T-helper 1 cell treated with Interleukin-12 subunit alpha and Interleukin-12 subunit beta and Interleukin-4 antibody, amounts not matched to agents 30 μg/mL and 1 μg/mL, for 36 hours (primary cell): ENCODE measurements around the gene MAGI2.

ENCODE experiments used
- H3K27ac Mint-ChIP-seq: one replicate; pipeline ENCODE4 v1.8.0; 2021; ENCODE audit warnings: mild to moderate bottlenecking, mixed read lengths
- H3K27me3 Mint-ChIP-seq: one replicate; pipeline ENCODE4 v1.8.0; 2021; ENCODE audit warnings: low read depth, mixed read lengths
- H3K36me3 Mint-ChIP-seq: one replicate; pipeline ENCODE4 v1.8.0; 2021; ENCODE audit warnings: low read depth, mixed read lengths
- H3K4me1 Mint-ChIP-seq: one replicate; pipeline ENCODE4 v1.8.0; 2021; ENCODE audit warnings: low read depth, mixed read lengths
- H3K4me3 Mint-ChIP-seq: one replicate; pipeline ENCODE4 v1.8.0; 2021; ENCODE audit warnings: mild to moderate bottlenecking, moderate library complexity, mixed read lengths
- H3K9me3 Mint-ChIP-seq: one replicate; pipeline ENCODE4 v1.8.0; 2021; ENCODE audit warnings: mixed read lengths

Gene MAGI2

DNA sequence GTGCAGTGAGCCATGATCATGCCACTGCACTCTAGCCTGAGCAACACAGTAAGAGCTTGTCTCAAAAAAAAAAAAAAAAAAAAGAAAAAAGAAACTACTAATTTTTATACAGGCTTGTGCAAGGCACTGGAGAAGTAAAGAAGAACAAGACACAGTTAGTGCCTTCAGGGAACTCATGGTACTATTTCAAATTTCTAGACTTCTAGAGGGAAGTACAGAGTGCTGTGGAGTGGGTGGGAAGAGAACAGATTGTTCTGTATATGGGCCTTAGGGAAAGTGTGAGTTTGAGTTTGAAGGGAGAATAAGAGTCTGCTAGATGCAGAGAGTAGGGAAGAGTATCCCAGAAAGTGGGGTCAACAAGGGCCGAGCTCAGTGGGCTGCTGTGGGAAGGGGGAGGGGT lies 1420.1 kb downstream of the MAGI2 start:
- Mint-ChIP-seq H3K27me3 (peaks cover 31% of the 10 kb centered on the region), H3K4me1 (no peaks in the 10 kb centered on the region), H3K9me3 (no peaks in the 10 kb centered on the region), H3K36me3 (no peaks in the 10 kb centered on the region), H3K4me3 (no peak overlapping the region), H3K27ac (no peak overlapping the region)

DNA sequence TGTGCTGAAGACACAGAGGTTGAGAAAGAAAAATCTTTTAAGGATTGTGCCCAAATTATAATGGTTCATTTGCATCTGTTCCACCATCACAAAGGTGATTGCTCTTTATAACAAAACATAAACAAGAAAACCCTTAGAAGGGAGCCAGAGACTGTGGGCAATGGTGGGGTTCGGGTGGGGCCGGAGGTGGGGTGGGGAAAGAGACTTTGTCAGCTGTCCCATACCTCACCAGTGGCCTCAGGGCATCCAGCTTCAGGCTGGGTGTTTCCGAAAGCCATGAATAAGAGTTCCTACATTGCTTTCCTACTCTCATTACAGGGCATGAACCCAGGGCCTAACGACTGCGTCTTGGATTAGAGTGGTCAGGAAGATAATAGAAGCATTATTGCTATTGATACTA lies 1427.0 kb downstream of the MAGI2 start:
- no peaks in the 10 kb centered on the region for H3K36me3 Mint-ChIP-seq
- no peak overlapping the region for H3K27ac Mint-ChIP-seq
- no peak overlapping the region for H3K4me3 Mint-ChIP-seq
- H3K4me1 Mint-ChIP-seq, result no peaks in the 10 kb centered on the region
- H3K27me3 Mint-ChIP-seq, result peaks cover 8% of the 10 kb centered on the region
- H3K9me3 Mint-ChIP-seq, result no peaks in the 10 kb centered on the region

GRCh38 chr7:78024591-78024990 lies 1428.9 kb downstream of the MAGI2 start:
- Mint-ChIP-seq H3K4me3 (no peak overlapping the region), H3K27ac (no peak overlapping the region), H3K4me1 (peaks cover 5% of the 10 kb centered on the region), H3K9me3 (no peaks in the 10 kb centered on the region), H3K36me3 (peaks cover 2% of the 10 kb centered on the region), H3K27me3 (peaks cover 11% of the 10 kb centered on the region)

DNA sequence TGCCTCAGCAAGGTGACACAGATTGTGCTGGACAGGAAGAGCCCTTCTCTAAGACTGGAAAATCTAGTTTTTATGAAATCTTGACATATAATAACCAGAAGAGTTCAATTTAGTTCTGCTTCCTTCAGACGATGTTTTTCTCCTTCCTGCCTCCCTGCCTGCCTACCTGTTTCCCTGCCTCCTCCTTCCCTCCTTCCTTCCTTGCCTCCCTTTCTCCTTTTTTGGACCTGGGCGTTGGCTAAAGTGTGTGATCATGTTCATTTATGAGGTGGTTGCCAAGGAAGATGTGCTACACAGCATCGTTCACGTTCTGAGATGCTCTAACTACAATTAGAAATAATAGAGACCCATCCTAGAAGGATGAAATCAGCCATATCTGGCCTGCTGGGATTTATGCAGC lies 1430.3 kb downstream of the MAGI2 start:
- peaks cover 20% of the 10 kb centered on the region for H3K27me3 Mint-ChIP-seq
- H3K36me3 Mint-ChIP-seq, result peaks cover 2% of the 10 kb centered on the region
- no peak overlapping the region for H3K27ac Mint-ChIP-seq
- H3K4me1 Mint-ChIP-seq, result peaks cover 9% of the 10 kb centered on the region
- no peaks in the 10 kb centered on the region for H3K9me3 Mint-ChIP-seq
- H3K4me3 Mint-ChIP-seq, result no peak overlapping the region

DNA sequence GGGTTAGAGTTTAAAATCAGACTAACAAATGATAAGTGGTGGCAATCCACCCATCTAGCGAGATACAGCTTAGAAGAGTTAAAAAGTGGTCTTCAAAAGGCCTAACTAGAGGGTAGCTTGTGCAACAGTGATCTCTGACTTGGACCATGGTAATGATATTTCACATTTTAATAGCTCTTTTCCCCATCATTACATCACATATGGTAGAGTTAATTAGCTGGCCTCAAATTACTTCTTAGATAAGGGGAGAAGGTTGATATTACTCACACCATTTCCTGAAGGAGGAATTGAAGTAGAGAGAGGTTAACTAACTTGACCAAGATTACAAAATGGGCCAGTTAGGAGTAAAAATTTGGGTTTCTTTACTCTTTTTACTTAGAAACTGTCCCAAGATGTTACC lies 1431.3 kb downstream of the MAGI2 start:
- peaks cover 9% of the 10 kb centered on the region for H3K4me1 Mint-ChIP-seq
- H3K27ac Mint-ChIP-seq, result no peak overlapping the region
- H3K9me3 Mint-ChIP-seq, result no peaks in the 10 kb centered on the region
- no peak overlapping the region for H3K4me3 Mint-ChIP-seq
- H3K27me3 Mint-ChIP-seq, result peaks cover 30% of the 10 kb centered on the region
- peaks cover 2% of the 10 kb centered on the region for H3K36me3 Mint-ChIP-seq

- Mint-ChIP-seq H3K27me3 (peaks cover 42% of the 10 kb centered on the region), H3K27ac (no peak overlapping the region), H3K4me3 (no peak overlapping the region), H3K4me1 (peaks cover 9% of the 10 kb centered on the region), H3K36me3 (peaks cover 2% of the 10 kb centered on the region), H3K9me3 (no peaks in the 10 kb centered on the region)
Observed at GRCh38 chr7:78020874-78021249, 1432.6 kb downstream of the MAGI2 start.

DNA sequence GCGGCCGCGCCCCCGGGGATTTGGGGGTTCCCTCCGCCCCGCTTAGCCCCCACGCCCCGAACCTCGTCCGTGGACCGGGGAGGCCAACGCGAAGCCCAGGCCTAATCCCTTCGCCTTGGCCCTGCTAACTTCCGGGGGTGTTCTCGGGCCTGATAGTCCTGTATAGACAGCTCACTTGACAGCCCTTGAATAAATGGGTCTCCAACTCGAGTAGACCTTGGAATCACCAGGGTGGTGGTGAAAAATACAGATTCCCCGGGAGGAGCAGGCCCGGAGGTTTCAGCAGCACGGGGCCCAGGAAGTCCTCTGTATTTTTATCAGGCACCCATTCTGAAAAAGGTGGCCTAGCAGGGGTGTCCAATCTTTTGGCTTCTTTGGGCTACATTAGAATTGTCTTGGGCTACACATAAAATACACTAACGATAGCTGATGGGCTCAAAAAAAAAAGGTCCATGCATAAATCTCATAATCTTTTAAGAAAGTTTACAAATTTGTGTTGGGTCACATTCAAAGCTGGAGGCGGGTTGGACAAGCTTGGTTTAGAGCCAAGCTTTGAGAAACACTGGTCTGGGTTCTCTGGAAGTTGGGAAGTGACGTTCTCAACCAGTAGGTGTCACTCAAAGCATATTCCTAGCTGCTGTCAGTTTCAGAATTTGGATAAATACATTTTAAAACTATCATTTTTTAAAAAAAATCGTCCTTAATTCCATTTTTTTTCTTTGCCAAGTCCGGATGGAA lies 1433.2 kb downstream of the MAGI2 start:
- H3K4me3 Mint-ChIP-seq, result peak overlapping the region; percentile 73
- H3K9me3 Mint-ChIP-seq, result no peaks in the 10 kb centered on the region

DNA sequence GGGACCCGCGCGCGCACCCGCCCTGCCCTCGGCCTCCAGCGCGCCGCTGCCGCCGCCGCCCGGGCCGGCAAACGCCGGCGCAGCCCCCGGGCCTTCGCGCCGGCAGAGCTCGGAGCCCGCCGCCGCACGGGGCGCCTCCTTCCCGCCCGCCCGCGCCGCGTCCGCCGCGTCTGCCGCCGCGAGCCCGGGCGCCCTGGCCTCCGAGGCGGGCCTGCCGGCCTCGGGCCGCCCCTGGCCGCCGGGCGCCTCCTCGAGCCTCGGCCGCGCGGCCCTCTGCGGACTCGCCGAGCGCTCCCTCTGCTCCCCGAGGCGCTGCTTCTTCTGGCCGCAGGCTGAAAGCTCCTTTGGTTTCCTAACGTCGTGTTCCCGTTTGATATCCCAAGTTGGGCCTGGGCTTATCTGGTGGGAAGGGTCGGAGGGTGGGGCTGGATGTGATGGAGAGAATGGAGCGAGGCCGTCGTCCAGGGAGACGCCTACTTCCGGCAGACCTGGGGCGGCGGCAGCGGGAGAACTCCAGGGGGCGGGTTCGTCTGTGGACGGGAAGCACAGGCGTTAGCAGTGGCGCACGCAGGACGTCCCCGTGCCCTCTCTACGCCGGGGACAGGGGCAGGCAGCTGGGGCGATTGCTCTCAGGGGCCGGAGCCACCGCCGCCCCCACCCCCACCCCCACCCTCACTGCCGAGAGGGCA lies 1433.9 kb downstream of the MAGI2 start:
- H3K9me3 Mint-ChIP-seq, result no peaks in the 10 kb centered on the region
- peak overlapping the region; percentile 87 for H3K4me3 Mint-ChIP-seq
- H3K27me3 Mint-ChIP-seq, result peaks cover 43% of the 10 kb centered on the region
- H3K36me3 Mint-ChIP-seq, result peaks cover 2% of the 10 kb centered on the region
- peak overlapping the region; percentile 58 for H3K27ac Mint-ChIP-seq
- peaks cover 9% of the 10 kb centered on the region for H3K4me1 Mint-ChIP-seq

More for the DNA sequence above, 1433.2 kb downstream of the MAGI2 start:
- Mint-ChIP-seq H3K27ac (peak overlapping the region; percentile 47), H3K36me3 (peaks cover 2% of the 10 kb centered on the region), H3K27me3 (peaks cover 43% of the 10 kb centered on the region), H3K4me1 (peaks cover 9% of the 10 kb centered on the region)

DNA sequence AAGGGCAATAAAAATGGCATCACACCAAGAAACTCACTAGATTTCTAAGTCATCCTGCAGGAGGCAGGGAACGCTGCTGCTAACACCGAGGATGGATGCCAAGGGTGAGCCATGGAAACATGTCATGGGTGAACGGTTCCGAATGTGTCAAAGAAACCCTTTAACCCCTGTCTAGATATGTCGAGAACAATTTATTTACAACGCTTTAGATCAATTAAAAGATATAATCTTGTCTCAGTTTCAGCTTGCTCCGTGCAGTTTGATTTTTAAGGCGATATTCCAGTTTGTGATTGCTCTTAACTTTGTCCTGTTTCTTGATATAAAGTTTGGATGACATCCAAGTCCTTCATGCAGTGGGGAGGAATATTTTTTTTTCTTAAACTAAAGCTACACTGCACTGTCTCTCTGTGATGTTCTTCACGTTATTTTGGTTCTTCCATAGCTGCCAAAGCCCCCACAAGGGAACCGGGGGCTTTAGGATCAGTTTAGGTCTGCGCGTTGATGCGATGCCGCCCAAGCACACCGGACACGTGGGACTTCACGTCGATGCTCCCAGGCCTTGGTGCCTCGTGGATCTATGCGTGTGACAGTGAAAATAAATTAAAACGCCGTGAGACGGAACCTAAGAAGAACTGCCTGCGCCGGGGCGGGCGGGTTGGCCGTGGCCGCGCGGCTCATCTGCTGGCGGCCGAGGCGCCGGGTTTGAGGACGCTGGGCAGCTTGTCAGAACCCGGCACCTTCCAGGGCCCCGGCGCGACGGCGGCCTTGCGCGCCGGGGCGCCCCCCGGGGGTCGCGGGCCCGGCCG lies 1434.6 kb downstream of the MAGI2 start:
- H3K27me3 Mint-ChIP-seq, result peaks cover 43% of the 10 kb centered on the region
- peaks cover 9% of the 10 kb centered on the region for H3K4me1 Mint-ChIP-seq
- H3K4me3 Mint-ChIP-seq, result peak overlapping the region; percentile 84
- peaks cover 2% of the 10 kb centered on the region for H3K36me3 Mint-ChIP-seq
- H3K9me3 Mint-ChIP-seq, result no peaks in the 10 kb centered on the region
- no peak overlapping the region for H3K27ac Mint-ChIP-seq

GRCh38 chr7:78017591-78018100 lies 1435.8 kb downstream of the MAGI2 start:
- no peak overlapping the region for H3K27ac Mint-ChIP-seq
- peak overlapping the region; percentile 40 for H3K4me3 Mint-ChIP-seq
- H3K36me3 Mint-ChIP-seq, result peaks cover 2% of the 10 kb centered on the region
- H3K27me3 Mint-ChIP-seq, result peaks cover 53% of the 10 kb centered on the region
- H3K4me1 Mint-ChIP-seq, result peaks cover 9% of the 10 kb centered on the region
- no peaks in the 10 kb centered on the region for H3K9me3 Mint-ChIP-seq

DNA sequence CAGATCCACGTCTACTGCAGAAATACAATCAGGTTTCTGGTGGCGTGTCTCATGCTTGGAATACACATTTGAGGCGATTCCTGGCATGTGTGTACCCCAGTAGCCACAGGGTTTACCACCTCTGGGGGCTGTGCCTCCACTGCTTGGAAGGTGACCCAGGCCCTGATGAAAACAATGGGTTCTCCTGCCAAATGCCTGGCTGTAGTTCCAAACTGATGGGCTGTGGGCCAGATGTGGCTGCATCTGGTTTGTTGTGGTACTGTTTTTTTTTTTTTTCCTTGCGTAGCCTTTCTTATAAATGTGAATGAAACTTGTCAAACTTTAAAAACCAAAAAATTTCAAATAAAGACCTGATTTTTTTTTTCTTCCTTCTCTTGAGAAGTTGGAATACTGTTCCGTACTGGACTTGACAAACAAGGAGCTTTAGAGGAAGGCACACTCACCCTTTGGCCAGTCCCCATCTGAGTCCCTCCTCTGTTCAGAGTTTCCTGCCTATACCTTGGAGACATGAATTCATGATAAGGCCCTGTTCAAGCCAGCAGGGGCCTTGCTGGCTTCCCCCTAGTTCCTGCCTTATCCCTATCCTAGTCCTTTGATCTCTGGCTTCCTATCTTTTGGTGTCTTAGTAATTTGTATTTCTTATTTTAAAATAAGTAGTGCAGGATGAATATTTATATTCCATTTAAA lies 1437.8 kb downstream of the MAGI2 start:
- Mint-ChIP-seq H3K27ac (no peak overlapping the region), H3K27me3 (peaks cover 51% of the 10 kb centered on the region), H3K36me3 (peaks cover 2% of the 10 kb centered on the region), H3K9me3 (no peaks in the 10 kb centered on the region), H3K4me1 (peaks cover 8% of the 10 kb centered on the region), H3K4me3 (no peak overlapping the region)

DNA sequence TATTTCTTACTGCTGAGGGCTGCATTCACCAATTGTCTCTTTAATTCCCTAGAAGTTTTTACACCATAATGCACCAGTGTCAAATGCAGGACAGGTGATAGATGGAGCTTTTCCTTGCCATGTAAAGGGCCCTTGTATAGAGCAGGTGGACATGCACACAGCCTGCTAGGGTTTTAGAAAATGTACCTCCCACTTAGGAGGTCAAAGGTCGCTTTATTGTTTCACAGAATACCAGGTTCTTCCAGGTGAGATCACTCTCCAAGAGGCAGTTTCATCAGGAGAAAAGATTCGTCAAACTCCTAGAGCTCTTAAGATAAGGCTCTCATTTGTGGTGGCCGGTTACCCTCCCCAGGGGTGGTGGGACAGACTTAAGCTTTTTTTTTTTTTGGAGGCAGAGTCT lies 1439.1 kb downstream of the MAGI2 start:
- Mint-ChIP-seq H3K27me3 (peaks cover 46% of the 10 kb centered on the region), H3K9me3 (no peaks in the 10 kb centered on the region), H3K4me3 (no peak overlapping the region), H3K4me1 (peaks cover 4% of the 10 kb centered on the region), H3K36me3 (no peaks in the 10 kb centered on the region), H3K27ac (no peak overlapping the region)

- Mint-ChIP-seq H3K4me1 (no peaks in the 10 kb centered on the region), H3K4me3 (no peak overlapping the region), H3K27ac (no peak overlapping the region)
Observed at GRCh38 chr7:78013386-78013785, 1440.1 kb downstream of the MAGI2 start.

GRCh38 chr7:78011642-78012041 lies 1441.8 kb downstream of the MAGI2 start:
- peaks cover 23% of the 10 kb centered on the region for H3K27me3 Mint-ChIP-seq
- H3K27ac Mint-ChIP-seq, result no peak overlapping the region
- H3K4me1 Mint-ChIP-seq, result no peaks in the 10 kb centered on the region
- no peaks in the 10 kb centered on the region for H3K36me3 Mint-ChIP-seq
- H3K4me3 Mint-ChIP-seq, result no peak overlapping the region
- H3K9me3 Mint-ChIP-seq, result no peaks in the 10 kb centered on the region

More at GRCh38 chr7:78013386-78013785, 1440.1 kb downstream of the MAGI2 start:
- peaks cover 39% of the 10 kb centered on the region for H3K27me3 Mint-ChIP-seq
- H3K36me3 Mint-ChIP-seq, result no peaks in the 10 kb centered on the region
- no peaks in the 10 kb centered on the region for H3K9me3 Mint-ChIP-seq
